ENCODE measurements around the gene TRIM59.
A peak's percentile ranks its signal among the peaks of the same experiment; 100 is the strongest.

TRIM59 gene

GRCh38 chr3:160403028-160403545, 46.5 kb downstream of the TRIM59 start:
- no peak for DNase-seq (ENCODE audit: low spot score)

GRCh38 chr3:160402221-160403027, 47.2 kb downstream of the TRIM59 start:
- no peak for DNase-seq (ENCODE audit: low spot score)

GRCh38 chr3:160401291-160402095, 48.1 kb downstream of the TRIM59 start:
- DNase-seq (ENCODE audit: low spot score), result peak; percentile 18

- DNase-seq (ENCODE audit: low spot score), result no peak
Measured at GRCh38 chr3:160400702-160401150, 48.9 kb downstream of the TRIM59 start.

- peak; percentile 8 for DNase-seq (ENCODE audit: low spot score)
Measured at GRCh38 chr3:160400030-160400701, 49.4 kb downstream of the TRIM59 start.

GRCh38 chr3:160399125-160400029, 50.2 kb downstream of the TRIM59 start, which contains the start of the genes IFT80 and SMC4:
Gene IFT80, minus strand, starts transcription at chr3:160399225. Its CDS starts 14,625 bp downstream, at chr3:160384600.
Gene SMC4, plus strand, starts transcription at chr3:160399650. Its CDS starts 1,177 bp downstream, at chr3:160400827.
- DNase-seq (ENCODE audit: low spot score), result peak; percentile 97

- no peak for DNase-seq (ENCODE audit: low spot score)
Measured at GRCh38 chr3:160398820-160399124, 50.8 kb downstream of the TRIM59 start.

GRCh38 chr3:160395297-160395696, 54.3 kb downstream of the TRIM59 start:
- no peak for DNase-seq (ENCODE audit: low spot score)

GRCh38 chr3:160394009-160394392, 55.6 kb downstream of the TRIM59 start:
- DNase-seq (ENCODE audit: low spot score), result no peak

GRCh38 chr3:160393346-160394008, 56.1 kb downstream of the TRIM59 start:
- DNase-seq (ENCODE audit: low spot score), result no peak

- no peak for DNase-seq (ENCODE audit: low spot score)
Measured at GRCh38 chr3:160392798-160393197, 56.8 kb downstream of the TRIM59 start.

GRCh38 chr3:160390565-160391138, 58.9 kb downstream of the TRIM59 start:
- no peak for DNase-seq (ENCODE audit: low spot score)
